Measurements from ENCODE around the gene PYURF.

DNA sequence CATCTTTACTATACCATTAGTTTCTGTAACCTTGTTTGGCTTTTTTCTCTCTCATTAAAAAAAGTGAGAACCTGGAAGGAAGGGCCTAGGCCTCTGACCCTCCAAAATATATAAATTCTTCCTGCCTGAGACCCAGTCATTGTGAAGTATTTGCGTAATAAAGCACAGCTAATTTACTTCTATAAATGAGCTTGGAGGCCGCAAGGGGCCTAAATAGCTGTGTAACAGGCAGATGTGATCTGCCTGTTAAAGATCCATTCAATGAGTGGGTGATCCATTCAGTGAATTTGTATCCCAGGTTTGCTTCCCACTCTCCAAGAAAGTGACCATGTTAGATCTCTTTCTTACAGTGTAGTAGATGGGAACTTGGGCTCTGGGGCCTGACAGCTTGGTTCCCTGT lies 595 bp upstream of the PYURF start:
- TF ChIP-seq POLR2A (IDR thresholded peaks at IDR 0.05; ENCODE audit: low read depth, low read length) (no peak), POLR2AphosphoS5 (IDR thresholded peaks at IDR 0.05; ENCODE audit: low read depth, low read length) (no peak)
